Left renal cortex interstitium (tissue), 4 donors: Measurements from ENCODE around the gene SEPHS2. TPM values are rescaled to one million over a fixed set of nuclear protein-coding genes. Genes with fewer than 3 reads are reported as not detected.
"Not testable (repeated sequence)": the region's sequence is repeated elsewhere in the genome, so short reads cannot be mapped to it uniquely, and the experiment has no call there.

Experiments
- DNase-seq, 4 donors: peaks; one replicate each; pipeline ENCODE4 v3.0.0-alpha.2; 2013; ENCODE audit warnings: low read depth in 4 of 4, low spot score in 2 of 4, missing footprints in 1 of 4
- polyA plus RNA-seq, 4 donors: library from polyadenylated mRNA; unstranded; fragments of 120-200 nt; gene quantifications; one replicate each; pipeline ENCODE4 v1.2.1, GENCODE V29; 2013; ENCODE audit not compliant: insufficient read length in 4 of 4

SEPHS2 gene
- polyA plus RNA-seq, 4 donors = 84.0 to 104 (median 94.8) TPM

DNA sequence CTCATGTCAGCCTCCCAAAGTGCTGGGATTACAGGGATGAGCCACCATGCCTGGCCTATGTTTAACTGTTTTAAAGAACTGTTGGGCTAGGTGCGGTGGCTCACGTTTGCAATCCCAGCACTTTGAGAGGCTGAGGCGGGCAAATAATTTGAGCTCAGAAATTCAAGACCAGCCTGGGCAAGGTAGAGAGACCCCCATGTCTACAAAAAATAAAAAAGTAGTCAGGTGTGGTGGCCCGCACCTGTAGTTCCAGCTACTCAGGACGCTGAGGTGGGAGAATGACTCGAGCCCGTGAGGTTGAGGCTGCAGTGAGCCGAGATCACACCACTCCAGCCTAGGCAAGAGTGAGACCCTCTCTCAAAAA, 24.9 kb upstream of the SEPHS2 start:
- no peak for DNase-seq

DNA sequence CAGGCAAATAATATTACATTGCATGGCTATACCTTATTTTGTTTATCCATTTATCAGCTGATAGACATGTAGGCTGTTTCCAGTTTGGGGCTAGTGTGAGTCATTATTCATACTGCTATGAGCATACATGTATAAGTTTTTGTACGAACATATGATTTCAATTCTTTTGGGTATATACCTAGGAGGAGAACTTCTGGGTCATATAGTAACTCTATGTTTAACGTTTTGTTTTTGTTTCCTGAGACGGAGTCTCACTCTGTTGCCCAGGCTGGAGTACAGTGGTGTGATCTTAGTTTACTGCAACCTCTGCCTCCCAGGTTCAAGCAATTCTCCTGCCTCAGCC, 24.5 kb upstream of the SEPHS2 start:
- no peak for DNase-seq

DNA sequence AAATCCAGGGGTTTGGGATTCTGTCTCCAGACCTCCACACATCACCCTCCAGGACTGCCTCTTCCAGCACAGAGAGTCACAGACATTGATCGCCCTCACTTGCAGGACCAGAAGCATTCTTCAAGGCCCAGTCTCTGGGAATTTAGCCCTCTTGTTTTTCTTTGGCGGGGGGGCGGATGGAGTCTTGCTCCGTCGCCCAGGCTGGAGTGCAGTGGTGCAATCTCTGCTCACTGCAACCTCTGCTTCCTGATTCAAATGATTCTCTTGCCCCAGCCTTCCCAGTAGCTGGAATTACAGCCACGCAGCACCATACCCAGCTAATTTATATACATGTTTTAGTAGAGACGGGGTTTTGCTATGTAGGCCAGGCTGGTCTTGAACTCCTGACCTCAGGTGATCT, 18.4 kb upstream of the SEPHS2 start:
- no peak for DNase-seq

- DNase-seq = not testable (repeated sequence)
These were observed 15.8 kb upstream of the SEPHS2 start for GRCh38 chr16:30461426-30461825.

DNA sequence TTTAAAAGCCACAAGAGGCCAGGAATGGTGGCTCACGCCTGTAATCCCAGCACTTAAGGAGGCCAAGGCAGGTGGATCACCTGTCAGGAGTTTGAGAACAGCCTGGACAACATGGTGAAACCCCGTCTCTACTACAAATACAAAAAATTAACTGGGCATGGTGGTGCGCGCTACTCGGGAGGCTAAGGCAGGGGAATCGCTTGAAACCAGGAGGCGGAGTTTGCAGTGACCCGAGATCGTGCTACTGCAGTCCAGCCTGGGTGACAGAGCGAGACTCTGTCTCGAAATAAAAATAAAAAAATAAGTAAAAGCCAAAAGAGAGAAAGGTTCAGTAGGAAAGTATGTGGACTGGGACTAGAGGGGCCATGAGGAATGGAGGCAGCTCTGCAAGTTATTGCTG, 13.8 kb upstream of the SEPHS2 start:
- no peak for DNase-seq

DNA sequence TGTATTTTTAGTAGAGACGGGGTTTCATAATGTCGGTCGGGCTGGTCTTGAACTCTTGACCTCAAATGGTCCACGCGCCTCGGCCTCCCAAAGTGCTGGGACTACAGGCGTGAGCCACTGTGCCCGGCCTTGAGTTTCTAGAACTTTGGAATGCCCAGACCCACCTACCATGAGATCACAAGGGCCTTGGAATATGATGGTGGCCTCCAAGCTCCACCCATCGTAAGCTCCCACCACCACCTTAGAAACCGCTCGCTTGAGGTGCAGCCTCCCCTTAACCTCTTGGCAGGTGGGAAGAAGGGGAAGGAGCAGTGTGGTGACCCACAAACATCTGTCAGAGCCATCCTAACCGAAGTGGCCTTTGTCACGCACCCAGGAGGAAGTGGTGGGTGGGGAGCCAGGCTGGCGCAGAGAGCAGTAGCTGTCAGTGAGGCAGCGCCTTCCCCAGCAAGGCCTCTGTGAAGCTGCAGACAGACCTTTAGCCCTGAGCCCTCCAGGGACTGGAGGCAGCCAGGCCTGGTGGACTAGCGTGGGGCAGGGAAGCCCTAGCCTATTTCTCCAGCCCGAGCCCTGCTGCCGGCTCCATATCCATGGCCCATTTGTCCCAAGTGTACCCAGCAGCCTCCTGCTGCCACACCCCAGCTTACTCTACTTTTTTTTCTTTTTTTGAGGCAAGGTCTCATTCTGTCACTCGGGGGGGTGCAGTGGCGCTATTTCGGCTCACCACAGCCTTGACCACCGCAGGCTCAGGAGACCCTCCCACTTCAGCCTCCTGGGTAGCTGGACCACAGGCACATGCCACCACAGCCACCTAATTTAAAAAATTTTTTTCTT, 13.1 kb upstream of the SEPHS2 start:
- no peak for DNase-seq

- no peak for DNase-seq
These were observed 12.3 kb upstream of the SEPHS2 start for GRCh38 chr16:30457743-30458560.

- DNase-seq = no peak
These were observed 11.6 kb upstream of the SEPHS2 start for GRCh38 chr16:30457256-30457655.

DNA sequence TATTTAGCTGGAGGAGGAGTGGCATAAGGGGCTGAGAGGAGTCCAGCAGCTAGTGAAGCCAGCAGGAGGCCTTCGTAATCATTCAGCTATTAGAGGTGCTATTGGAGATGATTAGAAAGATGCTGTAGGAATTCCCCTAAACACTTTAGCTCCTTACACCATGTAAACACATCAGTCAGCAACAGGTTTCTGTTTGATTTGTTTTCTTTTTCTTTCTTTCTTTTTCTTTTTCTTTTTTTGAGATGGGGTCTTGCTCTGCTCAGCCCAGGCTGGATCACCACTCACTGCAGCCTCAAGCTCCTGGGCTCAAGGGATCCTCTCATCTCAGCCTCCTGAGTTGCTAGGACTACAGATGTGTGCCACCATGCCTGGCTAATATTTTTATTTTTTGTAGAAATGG, 10.6 kb upstream of the SEPHS2 start:
- no peak for DNase-seq

GRCh38 chr16:30452709-30453580, 7.3 kb upstream of the SEPHS2 start:
- DNase-seq = not testable (repeated sequence)

DNA sequence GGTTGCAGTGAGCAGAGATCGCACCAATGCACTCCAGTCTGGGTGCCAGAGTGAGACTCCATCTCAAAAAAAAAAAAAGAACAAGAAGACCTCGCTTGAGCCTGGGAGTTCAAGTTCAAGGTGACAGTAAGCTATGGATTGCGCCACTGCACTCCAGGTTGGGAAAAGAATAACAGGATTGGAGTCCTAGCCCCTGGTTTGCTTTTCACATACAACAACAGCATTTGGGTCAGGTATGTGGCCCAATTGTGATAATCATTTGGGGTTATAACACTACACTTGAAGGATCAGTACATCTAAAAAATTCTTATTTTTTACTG, 3.4 kb upstream of the SEPHS2 start:
- no peak for DNase-seq

DNA sequence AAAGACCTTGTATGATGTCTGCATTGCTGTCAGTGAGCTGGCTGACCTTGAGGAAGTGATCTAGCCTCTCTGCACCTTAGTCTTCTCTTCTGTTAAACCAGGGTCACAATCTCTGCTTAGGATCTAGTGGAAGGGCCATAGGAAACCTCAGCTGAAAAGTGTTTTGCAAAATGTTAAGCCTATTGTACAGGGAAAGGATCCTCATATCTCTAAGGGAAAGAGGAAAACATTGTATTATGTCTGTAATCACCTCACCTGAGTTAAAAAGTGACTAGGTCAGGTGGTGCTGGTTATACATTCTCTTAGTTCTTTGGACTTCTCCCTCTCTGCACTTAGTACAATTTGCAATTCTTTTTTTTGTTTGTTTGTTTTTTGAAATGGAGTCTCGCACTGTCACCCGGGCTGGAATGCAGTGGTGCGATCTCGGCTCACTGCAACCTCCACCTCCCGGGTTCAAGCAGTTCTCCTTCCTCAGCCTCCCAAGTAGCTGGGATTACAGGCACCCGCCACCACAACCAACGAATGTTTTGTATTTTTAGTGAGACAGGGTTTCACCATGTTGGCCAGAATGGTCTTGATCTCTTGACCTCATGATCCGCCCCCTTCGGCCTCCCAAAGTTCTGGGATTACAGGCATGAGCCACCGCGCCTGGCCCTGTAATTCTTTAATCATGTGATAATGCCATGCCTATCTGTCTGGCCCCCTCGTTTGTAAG, 2.0 kb upstream of the SEPHS2 start:
- DNase-seq = peak in 1 of 4 donors; percentile 34

GRCh38 chr16:30446203-30446595, 525 bp upstream of the SEPHS2 start:
- DNase-seq = no peak

DNA sequence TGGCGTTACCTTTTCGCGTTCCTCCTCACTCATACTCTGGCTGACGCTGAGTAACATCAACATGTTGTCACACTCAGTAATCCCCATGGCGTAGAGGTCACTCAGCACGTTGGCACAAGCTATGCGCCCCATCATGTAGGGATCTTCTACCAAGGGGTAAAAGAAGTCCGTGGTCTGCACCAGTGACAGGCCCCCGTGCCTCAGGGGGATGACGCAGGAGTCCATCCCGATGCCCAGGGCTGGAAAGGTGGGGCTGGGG, 596 bp downstream of the SEPHS2 start:
- DNase-seq = no peak

DNA sequence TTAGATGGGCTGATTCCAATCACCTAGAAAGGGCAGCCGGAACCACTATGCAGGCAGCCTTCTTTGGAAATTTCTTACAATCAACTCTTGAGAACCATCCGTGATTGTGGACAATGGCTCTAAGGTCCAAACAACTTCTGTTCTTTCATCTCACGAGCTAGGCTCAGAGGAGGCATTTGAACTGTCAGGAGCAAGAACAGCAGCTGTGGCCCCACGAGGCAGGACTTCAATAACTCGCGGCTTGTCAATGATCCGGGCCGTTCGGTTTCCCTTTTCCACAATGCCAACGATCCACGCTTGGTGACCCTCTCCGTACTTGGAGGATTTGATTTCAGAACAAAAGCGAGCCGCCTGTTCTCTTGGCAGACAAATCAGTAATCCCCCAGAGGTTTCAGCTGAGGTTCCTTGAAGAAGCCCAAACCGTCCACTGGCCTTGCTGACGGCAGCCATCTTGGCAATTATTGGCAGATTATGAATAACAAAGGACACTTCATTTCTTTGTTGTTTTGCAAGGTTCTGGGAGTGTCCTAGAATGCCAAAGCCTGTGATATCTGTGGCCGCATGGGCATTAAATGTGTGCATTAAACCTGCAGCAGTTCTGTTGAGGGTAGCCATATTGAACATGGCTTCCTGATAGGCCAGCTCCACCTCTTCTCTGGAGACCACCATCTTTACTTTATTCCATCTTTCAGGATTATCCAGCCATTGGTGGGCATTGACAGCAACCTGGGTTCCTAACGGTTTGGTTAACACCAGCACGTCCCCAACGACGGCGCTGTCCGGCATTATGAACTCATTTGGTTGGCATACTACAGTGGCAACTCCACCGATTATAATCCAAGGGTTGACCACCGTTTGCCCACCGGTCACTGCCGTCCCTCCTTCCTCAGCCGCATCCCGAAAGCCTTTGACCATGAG, 1.2 kb downstream of the SEPHS2 start:
- DNase-seq = no peak

DNA sequence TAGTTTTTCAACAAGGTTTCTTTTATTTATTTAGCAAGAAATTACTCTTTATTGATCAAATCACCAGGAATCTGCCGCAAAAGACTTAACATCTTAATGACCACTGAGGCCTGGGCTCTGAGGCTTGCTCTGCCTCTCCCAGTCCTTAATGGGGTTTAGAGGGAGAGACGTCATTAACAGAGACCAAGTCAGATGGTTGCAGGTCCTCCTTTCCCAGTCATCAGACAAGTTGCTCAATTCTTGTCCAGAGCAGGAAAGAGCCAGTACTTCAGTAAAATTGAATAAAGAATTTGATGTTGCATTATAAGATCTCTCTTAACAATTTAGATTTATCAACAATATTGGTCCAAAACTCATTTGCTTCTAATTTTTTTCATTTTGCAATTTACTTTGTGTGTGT, 2.0 kb downstream of the SEPHS2 start:
- DNase-seq = no peak

- DNase-seq = no peak
These were observed 5.8 kb downstream of the SEPHS2 start for GRCh38 chr16:30439720-30440348.

- DNase-seq = no peak
These were observed 6.8 kb downstream of the SEPHS2 start for GRCh38 chr16:30438835-30439234.

- DNase-seq = no peak
These were observed 8.1 kb downstream of the SEPHS2 start for GRCh38 chr16:30437511-30438046.
